Measurements from ENCODE around the gene PRIMA1. TPM values are rescaled to one million over a fixed set of nuclear protein-coding genes. Genes with fewer than 3 reads are reported as not detected.

The PRIMA1 gene
- total and polyA plus RNA-seq, 10 of the 15 experiments (the other 5 are each of a cell fraction or from before 2014, with no cell fraction given), result not detected

- TF ChIP-seq ZNF687 (IDR thresholded peaks at IDR 0.05) (no peak), RBBP5 (conservative IDR thresholded peaks at IDR 0.05) (no peak)
These were observed 6.5 kb upstream of the PRIMA1 start (continued) for GRCh38 chr14:93794756-93795155.

- Histone ChIP-seq H3K27me3 (replicated peaks in 1 of 2; ENCODE audit: control insufficient read depth in 2 of 2, insufficient read depth in 2 of 2, low read length in 1 of 2) (peaks cover 8 to 10% of the 10 kb centered on the region in 2 experiments; a peak in 3 of 4 replicates), H3K9ac (ENCODE audit: control insufficient read depth, insufficient read depth, low read length) (no peak overlapping the region), H3K4me2 (ENCODE audit: control insufficient read depth, insufficient read depth) (no peak overlapping the region), H3K9me3 (replicated peaks; ENCODE audit: control insufficient read depth, insufficient read depth, low read length) (no peaks in the 10 kb centered on the region), H3K27ac (ENCODE audit: control insufficient read depth, insufficient read depth) (no peak overlapping the region), H3K79me2 (ENCODE audit: control insufficient read depth, insufficient read depth, low read length) (no peaks in the 10 kb centered on the region), H4K20me1 (ENCODE audit: control insufficient read depth, insufficient read depth) (no peaks in the 10 kb centered on the region), H3K36me3 (ENCODE audit: control insufficient read depth in 2 of 2, insufficient read depth in 2 of 2, low read length in 1 of 2) (no peaks in the 10 kb centered on the region), H3K4me1 (ENCODE audit: control insufficient read depth, insufficient read depth, low read length) (no peaks in the 10 kb centered on the region), H2AFZ (ENCODE audit: control insufficient read depth, low read depth, low read length) (no peak overlapping the region), H3K4me3 (no peak overlapping the region)
- intact Hi-C loops (cut with micrococcal nuclease; ENCODE audit: unreplicated experiment) (no loop called here), in situ Hi-C loops (cut with MboI) (no loop called here)
- FAIRE-seq, result no peak
- SMC1A ChIA-PET (ENCODE audit: uncharacterized antibody, unreplicated experiment), result no interaction called here
- no TSS peak for BruUV-seq (replicated peaks)
- RAD21 ChIA-PET (ENCODE audit: unreplicated experiment), result no interaction called here
- ATAC-seq, result no peak
- 25% methylated on average over 10 of the region's 10 CpGs for WGBS (ENCODE audit: insufficient coverage, insufficient replicate concordance, low lambda C conversion rate, missing lambda C conversion rate)
- DNase-seq (ENCODE audit: low read depth, low spot score), result no peak
- no peak for TF ChIP-seq KDM1A (IDR thresholded peaks at IDR 0.05; ENCODE audit: borderline replicate concordance)
- no peak for TF ChIP-seq NR2C2 (IDR thresholded peaks at IDR 0.05; ENCODE audit: borderline replicate concordance, control insufficient read depth, insufficient read length, low read depth)
- TF ChIP-seq CBX3 (IDR thresholded peaks at IDR 0.05; ENCODE audit: borderline replicate concordance, low read depth), result no peak
- no peak for TF ChIP-seq IRF4 (IDR thresholded peaks at IDR 0.05; ENCODE audit: low read depth, low read length)
- no peak for TF ChIP-seq PAX5 (IDR thresholded peaks at IDR 0.05; ENCODE audit: borderline replicate concordance, low read depth, low read length)
- no peak for TF ChIP-seq MAX (IDR thresholded peaks at IDR 0.05; ENCODE audit: low read depth, low read length)
- TF ChIP-seq EZH2 (IDR thresholded peaks at IDR 0.05; ENCODE audit: borderline replicate concordance, control insufficient read depth, low read depth, low read length), result no peak
- no peak for TF ChIP-seq ZNF384 (IDR thresholded peaks at IDR 0.05; ENCODE audit: borderline replicate concordance, low read depth, low read length)
- no peak for TF ChIP-seq HSF1 (IDR thresholded peaks at IDR 0.05; ENCODE audit: low read depth, low read length)
- CTCF ChIA-PET, result no interaction called here
- POLR2A ChIA-PET, result no interaction called here
These were observed 5.5 kb upstream of the PRIMA1 start for GRCh38 chr14:93793555-93794324.

All from GM12878 (cell line).